Keratinocyte (primary cell): Measurements from ENCODE around the gene UNC5A.

Source experiments
- EZH2 ChIP-seq: IDR thresholded peaks from one replicate; pipeline ENCODE4 v1.6.1; 2012; ENCODE audit warnings: inconsistent platforms, mild to moderate bottlenecking, low read length, moderate library complexity
- TF ChIP-seq, protein P1 (sequence below), 3 experiments: IDR thresholded peaks in 1 of 3; conservative IDR thresholded peaks in 1 of 3; optimal IDR thresholded peaks in 1 of 3; 2 replicates in 2 of 3; 3 replicates in 1 of 3; pipeline versions ENCODE3 to v1.5.1; 2011; ENCODE audit warnings: low read length in 3 of 3, mild to moderate bottlenecking in 3 of 3, moderate library complexity in 2 of 3, control low read depth in 1 of 3, inconsistent platforms in 1 of 3; ENCODE audit not compliant: insufficient read depth in 2 of 3; ENCODE audit errors: extremely low read depth in 1 of 3

DNA sequence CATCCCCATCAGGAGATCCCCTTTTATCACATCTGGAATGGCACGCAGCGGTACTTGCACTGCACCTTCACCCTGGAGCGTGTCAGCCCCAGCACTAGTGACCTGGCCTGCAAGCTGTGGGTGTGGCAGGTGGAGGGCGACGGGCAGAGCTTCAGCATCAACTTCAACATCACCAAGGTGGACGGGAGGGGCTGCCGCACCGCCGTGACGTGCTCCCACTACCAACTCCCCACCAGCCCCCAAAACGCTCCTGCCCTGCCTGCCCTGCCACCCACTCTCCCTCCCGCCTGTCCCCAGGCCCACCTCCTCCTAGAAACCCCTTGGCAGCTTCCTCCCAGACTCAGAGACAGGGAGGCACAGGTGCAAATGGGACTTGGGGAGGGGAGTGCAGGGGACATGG, 68.1 kb downstream of the UNC5A start:
- TF ChIP-seq, protein P1, sequence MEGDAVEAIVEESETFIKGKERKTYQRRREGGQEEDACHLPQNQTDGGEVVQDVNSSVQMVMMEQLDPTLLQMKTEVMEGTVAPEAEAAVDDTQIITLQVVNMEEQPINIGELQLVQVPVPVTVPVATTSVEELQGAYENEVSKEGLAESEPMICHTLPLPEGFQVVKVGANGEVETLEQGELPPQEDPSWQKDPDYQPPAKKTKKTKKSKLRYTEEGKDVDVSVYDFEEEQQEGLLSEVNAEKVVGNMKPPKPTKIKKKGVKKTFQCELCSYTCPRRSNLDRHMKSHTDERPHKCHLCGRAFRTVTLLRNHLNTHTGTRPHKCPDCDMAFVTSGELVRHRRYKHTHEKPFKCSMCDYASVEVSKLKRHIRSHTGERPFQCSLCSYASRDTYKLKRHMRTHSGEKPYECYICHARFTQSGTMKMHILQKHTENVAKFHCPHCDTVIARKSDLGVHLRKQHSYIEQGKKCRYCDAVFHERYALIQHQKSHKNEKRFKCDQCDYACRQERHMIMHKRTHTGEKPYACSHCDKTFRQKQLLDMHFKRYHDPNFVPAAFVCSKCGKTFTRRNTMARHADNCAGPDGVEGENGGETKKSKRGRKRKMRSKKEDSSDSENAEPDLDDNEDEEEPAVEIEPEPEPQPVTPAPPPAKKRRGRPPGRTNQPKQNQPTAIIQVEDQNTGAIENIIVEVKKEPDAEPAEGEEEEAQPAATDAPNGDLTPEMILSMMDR (optimal IDR thresholded peaks at IDR 0.05 in 1 of 3, IDR thresholded peaks at IDR 0.05 in 1 of 3, conservative IDR thresholded peaks at IDR 0.05 in 1 of 3; ENCODE audit: extremely low read depth in 1 of 3, insufficient read depth in 2 of 3, low read length in 3 of 3), result no peak
- no peak for TF ChIP-seq EZH2
